MM.1S (cell line): ENCODE data around the gene ZNF653.
A peak's percentile ranks its signal among the peaks of the same experiment; 100 is the strongest.

ENCODE experiments used
- DNase-seq: peaks from one replicate; pipeline ENCODE4 v3.0.0-alpha.2; 2015
- H2AFZ ChIP-seq: fragments of 300-600 bp; sonication (generic); 2 replicates; pipeline ENCODE4 v1.6.0; 2016; ENCODE audit warnings: antibody characterized with exemption, low read length
- H3F3A ChIP-seq: fragments of 300-600 bp; sonication (generic); 2 replicates; pipeline ENCODE4 v1.6.1; 2016; ENCODE audit warnings: mild to moderate bottlenecking, antibody characterized with exemption, low read length, moderate library complexity, mixed read lengths; ENCODE audit not compliant: insufficient read depth
- H3K27ac ChIP-seq: fragments of 300-600 bp; sonication (generic); 2 replicates; pipeline ENCODE4 v1.5.1; 2016; ENCODE audit warnings: mild to moderate bottlenecking, low read length
- H3K27me3 ChIP-seq: fragments of 300-600 bp; sonication (generic); replicated peaks from 2 replicates; pipeline ENCODE4 v1.6.0; 2016; ENCODE audit warnings: low read length; ENCODE audit not compliant: insufficient read depth
- H3K36me3 ChIP-seq: fragments of 300-600 bp; sonication (generic); replicated peaks from 2 replicates; pipeline ENCODE4 v1.6.1; 2016; ENCODE audit warnings: mild to moderate bottlenecking, low read length, mixed read lengths; ENCODE audit not compliant: insufficient read depth
- H3K4me1 ChIP-seq: fragments of 300-600 bp; sonication (generic); 2 replicates; pipeline ENCODE4 v1.6.1; 2016; ENCODE audit warnings: low read length, mixed read lengths
- H3K4me2 ChIP-seq: fragments of 300-600 bp; sonication (generic); 2 replicates; pipeline ENCODE4 v1.6.0; 2016; ENCODE audit warnings: low read depth, low read length
- H3K4me3 ChIP-seq: fragments of 300-600 bp; sonication (generic); 2 replicates; pipeline ENCODE4 v1.5.1; 2016; ENCODE audit warnings: low read length, mixed read lengths
- H3K79me2 ChIP-seq: fragments of 300-600 bp; sonication (generic); 2 replicates; pipeline ENCODE4 v1.6.1; 2016; ENCODE audit warnings: mixed run types, low read length, mixed read lengths
- H3K9ac ChIP-seq: fragments of 300-600 bp; sonication (generic); 2 replicates; pipeline ENCODE4 v1.6.1; 2016; ENCODE audit warnings: low read length, mixed read lengths
- H3K9me2 ChIP-seq: fragments of 300-600 bp; sonication (generic); replicated peaks from 2 replicates; pipeline ENCODE4 v1.6.1; 2016; ENCODE audit warnings: mild to moderate bottlenecking, low read length, mixed read lengths; ENCODE audit not compliant: insufficient read depth
- H3K9me3 ChIP-seq: fragments of 300-600 bp; sonication (generic); replicated peaks from 2 replicates; pipeline ENCODE4 v1.6.1; 2016; ENCODE audit warnings: mild to moderate bottlenecking, low read length, mixed read lengths; ENCODE audit not compliant: insufficient read depth
- H4K20me1 ChIP-seq: fragments of 300-600 bp; sonication (generic); 2 replicates; pipeline ENCODE4 v1.6.1; 2016; ENCODE audit warnings: mild to moderate bottlenecking, low read length, moderate library complexity, mixed read lengths; ENCODE audit not compliant: insufficient read depth
- EZH2 ChIP-seq: fragments of 300-600 bp; sonication (generic); optimal IDR thresholded peaks from 2 replicates; pipeline ENCODE3; 2017; ENCODE audit warnings: low read depth, mild to moderate bottlenecking, antibody characterized with exemption, low read length, mixed read lengths
- EZH2phosphoT487 ChIP-seq: fragments of 300-600 bp; sonication (generic); IDR thresholded peaks from 2 replicates; pipeline ENCODE4 v1.6.1; 2018; ENCODE audit warnings: antibody characterized with exemption, low read length
- TF ChIP-seq, protein P1 (sequence below): fragments of 300-600 bp; sonication (generic); IDR thresholded peaks from 2 replicates; pipeline ENCODE4 v1.5.1; 2016; ENCODE audit warnings: antibody characterized with exemption, low read length, mixed read lengths

ZNF653 gene, protein sequence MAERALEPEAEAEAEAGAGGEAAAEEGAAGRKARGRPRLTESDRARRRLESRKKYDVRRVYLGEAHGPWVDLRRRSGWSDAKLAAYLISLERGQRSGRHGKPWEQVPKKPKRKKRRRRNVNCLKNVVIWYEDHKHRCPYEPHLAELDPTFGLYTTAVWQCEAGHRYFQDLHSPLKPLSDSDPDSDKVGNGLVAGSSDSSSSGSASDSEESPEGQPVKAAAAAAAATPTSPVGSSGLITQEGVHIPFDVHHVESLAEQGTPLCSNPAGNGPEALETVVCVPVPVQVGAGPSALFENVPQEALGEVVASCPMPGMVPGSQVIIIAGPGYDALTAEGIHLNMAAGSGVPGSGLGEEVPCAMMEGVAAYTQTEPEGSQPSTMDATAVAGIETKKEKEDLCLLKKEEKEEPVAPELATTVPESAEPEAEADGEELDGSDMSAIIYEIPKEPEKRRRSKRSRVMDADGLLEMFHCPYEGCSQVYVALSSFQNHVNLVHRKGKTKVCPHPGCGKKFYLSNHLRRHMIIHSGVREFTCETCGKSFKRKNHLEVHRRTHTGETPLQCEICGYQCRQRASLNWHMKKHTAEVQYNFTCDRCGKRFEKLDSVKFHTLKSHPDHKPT

DNA sequence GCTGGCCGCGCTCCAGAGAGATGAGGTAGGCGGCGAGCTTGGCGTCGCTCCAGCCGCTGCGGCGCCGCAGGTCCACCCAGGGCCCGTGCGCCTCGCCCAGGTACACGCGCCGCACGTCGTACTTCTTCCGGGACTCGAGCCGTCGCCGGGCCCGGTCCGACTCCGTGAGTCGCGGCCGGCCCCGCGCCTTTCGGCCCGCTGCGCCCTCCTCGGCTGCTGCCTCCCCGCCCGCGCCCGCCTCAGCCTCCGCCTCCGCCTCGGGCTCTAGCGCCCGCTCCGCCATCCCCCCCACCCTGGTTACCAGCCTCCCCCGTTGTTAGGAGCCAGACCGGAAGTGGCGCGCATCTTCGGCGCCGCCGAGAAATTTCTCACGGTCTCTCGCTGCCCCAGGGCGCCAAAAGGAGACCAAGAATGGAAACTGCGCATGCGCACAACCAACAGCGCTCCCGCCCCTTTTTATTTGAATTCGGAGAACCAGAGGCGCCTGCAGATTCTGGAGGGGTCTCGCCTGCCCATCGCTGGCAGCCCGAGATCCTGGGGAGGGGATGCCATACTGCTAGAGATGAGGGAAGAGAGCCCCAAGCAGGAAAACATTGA is at the start of gene ZNF653:
ZNF653 (minus strand) TSS at position 336 of the 597 bp plus-strand sequence; CDS start at position 283, 53 bp downstream.
- peaks cover 14% of the 10 kb centered on the region for H3K79me2 ChIP-seq
- peak; percentile 96 for DNase-seq

DNA sequence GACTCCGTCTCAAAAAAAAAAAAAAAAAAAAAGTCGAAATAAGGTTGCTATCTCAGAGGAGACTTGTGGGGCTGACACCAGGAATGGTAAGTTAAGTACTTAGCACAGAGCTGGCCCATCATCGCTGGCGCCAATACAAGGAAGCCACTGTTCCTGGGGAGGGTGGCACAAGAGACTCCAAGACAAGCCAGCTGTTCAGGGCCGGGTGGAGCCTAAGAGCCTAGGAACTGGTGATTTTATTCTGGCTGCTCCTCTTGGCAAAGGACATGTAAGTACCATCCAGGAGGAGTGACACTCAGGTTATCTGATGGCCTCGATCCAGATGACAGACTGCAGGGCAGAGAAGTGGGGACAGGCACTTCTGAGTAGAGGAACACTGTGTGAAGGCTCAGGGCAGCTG is 49.6 kb upstream of the ZNF653 start:
- H3K27me3 ChIP-seq = no peaks in the 10 kb centered on the region
- H3K27ac ChIP-seq = no peak overlapping the region
- no peak overlapping the region for H3K4me2 ChIP-seq
- peaks cover 35% of the 10 kb centered on the region for H3K79me2 ChIP-seq
- DNase-seq = no peak
- no peaks in the 10 kb centered on the region for H3K9me2 ChIP-seq
- no peak overlapping the region for H3K4me3 ChIP-seq
- no peaks in the 10 kb centered on the region for H4K20me1 ChIP-seq
- H3F3A ChIP-seq = peaks cover 3% of the 10 kb centered on the region; the same call in 1 of the 2 replicates
- peaks cover 6% of the 10 kb centered on the region; the same call in 1 of the 2 replicates for H3K4me1 ChIP-seq
- no peaks in the 10 kb centered on the region for H3K36me3 ChIP-seq
- H2AFZ ChIP-seq = no peak overlapping the region
- TF ChIP-seq EZH2 (no peak), EZH2phosphoT487 (no peak)
- TF ChIP-seq, protein P1, sequence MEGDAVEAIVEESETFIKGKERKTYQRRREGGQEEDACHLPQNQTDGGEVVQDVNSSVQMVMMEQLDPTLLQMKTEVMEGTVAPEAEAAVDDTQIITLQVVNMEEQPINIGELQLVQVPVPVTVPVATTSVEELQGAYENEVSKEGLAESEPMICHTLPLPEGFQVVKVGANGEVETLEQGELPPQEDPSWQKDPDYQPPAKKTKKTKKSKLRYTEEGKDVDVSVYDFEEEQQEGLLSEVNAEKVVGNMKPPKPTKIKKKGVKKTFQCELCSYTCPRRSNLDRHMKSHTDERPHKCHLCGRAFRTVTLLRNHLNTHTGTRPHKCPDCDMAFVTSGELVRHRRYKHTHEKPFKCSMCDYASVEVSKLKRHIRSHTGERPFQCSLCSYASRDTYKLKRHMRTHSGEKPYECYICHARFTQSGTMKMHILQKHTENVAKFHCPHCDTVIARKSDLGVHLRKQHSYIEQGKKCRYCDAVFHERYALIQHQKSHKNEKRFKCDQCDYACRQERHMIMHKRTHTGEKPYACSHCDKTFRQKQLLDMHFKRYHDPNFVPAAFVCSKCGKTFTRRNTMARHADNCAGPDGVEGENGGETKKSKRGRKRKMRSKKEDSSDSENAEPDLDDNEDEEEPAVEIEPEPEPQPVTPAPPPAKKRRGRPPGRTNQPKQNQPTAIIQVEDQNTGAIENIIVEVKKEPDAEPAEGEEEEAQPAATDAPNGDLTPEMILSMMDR = no peak
- no peak overlapping the region for H3K9ac ChIP-seq
- H3K9me3 ChIP-seq = no peaks in the 10 kb centered on the region

More for the DNA sequence above, at the start of gene ZNF653:
- Histone ChIP-seq H3K4me1 (no peaks in the 10 kb centered on the region), H3K27ac (peak within 1 kb of the TSS; percentile 74; the same call in 1 of the 2 replicates), H3K9me2 (no peaks in the 10 kb centered on the region), H3F3A (0 out of 2 replicates have a peak, but pooled peaks cover 5% of the 10 kb centered on the region), H3K4me3 (peak within 1 kb of the TSS; percentile 69), H3K9me3 (no peaks in the 10 kb centered on the region), H3K27me3 (no peaks in the 10 kb centered on the region), H3K4me2 (peak within 1 kb of the TSS; percentile 100), H3K36me3 (no peaks in the 10 kb centered on the region), H4K20me1 (no peaks in the 10 kb centered on the region), H2AFZ (peak within 1 kb of the TSS; percentile 76), H3K9ac (peak within 1 kb of the TSS; percentile 90)
- TF ChIP-seq, protein P1 = no peak
- no peak for TF ChIP-seq EZH2

DNA sequence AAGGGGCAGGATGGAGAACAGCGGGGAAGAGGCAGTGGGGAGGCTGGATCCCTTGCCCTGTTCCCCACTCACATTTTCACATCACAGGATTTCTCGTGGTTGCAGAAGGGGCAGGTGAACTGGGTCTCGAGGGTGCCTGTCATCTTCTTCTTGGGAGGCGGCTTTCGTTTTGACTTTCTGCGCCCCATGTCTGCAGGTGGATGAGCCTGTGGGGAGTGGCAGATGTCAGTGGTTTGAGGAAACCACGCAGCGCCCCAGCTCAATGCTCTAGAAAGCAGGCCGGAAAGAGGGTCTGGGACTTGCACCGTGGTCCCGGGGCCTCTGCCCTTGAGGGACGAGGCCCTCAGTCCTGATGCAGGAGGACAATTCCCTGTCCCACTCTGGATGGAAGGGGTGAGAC is 48.5 kb upstream of the ZNF653 start:
- Histone ChIP-seq H3K4me2 (no peak overlapping the region), H3K4me1 (peaks cover 6% of the 10 kb centered on the region; the same call in 1 of the 2 replicates), H3K9me3 (no peaks in the 10 kb centered on the region), H3K27me3 (no peaks in the 10 kb centered on the region), H3F3A (no peaks in the 10 kb centered on the region), H2AFZ (no peak overlapping the region), H3K9ac (no peak overlapping the region), H3K36me3 (no peaks in the 10 kb centered on the region), H3K4me3 (no peak overlapping the region), H3K27ac (no peak overlapping the region), H3K9me2 (no peaks in the 10 kb centered on the region), H3K79me2 (peaks cover 35% of the 10 kb centered on the region), H4K20me1 (no peaks in the 10 kb centered on the region)
- no peak for DNase-seq
- no peak for TF ChIP-seq EZH2phosphoT487
- TF ChIP-seq, protein P1 = no peak
- no peak for TF ChIP-seq EZH2
